Activated CD4-positive, alpha-beta T cell treated with anti-CD3 and anti-CD28 coated beads for 4 hours (primary cell): ENCODE data around the gene MAPT.

ENCODE experiments used
- DNase-seq, 2 donors: peaks; one replicate each; pipeline ENCODE4 v3.0.0-alpha.2; 2020

Gene MAPT

GRCh38 chr17:45976391-45976754 is 82.0 kb downstream of the MAPT start:
- no peak for DNase-seq

GRCh38 chr17:45976755-45977505 is 82.6 kb downstream of the MAPT start:
- DNase-seq, result no peak

GRCh38 chr17:45977506-45977824 is 83.1 kb downstream of the MAPT start:
- no peak for DNase-seq

GRCh38 chr17:45977976-45978626 is 83.7 kb downstream of the MAPT start:
- DNase-seq, result no peak

- no peak for DNase-seq
Observed at GRCh38 chr17:45979137-45979536, 84.8 kb downstream of the MAPT start.

- no peak for DNase-seq
Observed at GRCh38 chr17:45980855-45981254, 86.5 kb downstream of the MAPT start.

DNA sequence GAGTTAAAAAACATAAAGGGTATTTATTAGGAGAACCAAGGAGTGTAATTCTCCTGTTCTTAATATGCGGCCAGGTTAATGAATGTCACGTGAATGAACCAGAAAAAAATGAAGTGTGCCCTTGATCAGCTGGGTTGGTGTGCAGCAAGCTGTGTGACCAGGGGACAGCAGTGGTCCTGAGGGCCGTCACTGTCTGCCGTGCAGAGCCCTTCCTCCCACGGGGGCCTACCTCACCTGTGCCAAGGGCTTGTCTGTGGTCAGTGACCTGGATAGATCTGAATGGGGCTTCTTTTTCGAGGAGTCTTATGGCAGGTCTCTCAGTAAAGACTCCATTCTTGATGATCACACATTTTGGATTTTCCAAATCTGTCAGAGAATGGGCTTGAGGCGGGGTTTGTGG is 87.0 kb downstream of the MAPT start:
- DNase-seq, result no peak

GRCh38 chr17:45982791-45983613 is 88.6 kb downstream of the MAPT start:
- no peak for DNase-seq

GRCh38 chr17:45983614-45984310 is 89.4 kb downstream of the MAPT start:
- no peak for DNase-seq

- DNase-seq, result no peak
Observed at GRCh38 chr17:45984368-45984767, 90.0 kb downstream of the MAPT start.

- DNase-seq, result no peak
Observed at GRCh38 chr17:45985447-45985846, 91.1 kb downstream of the MAPT start.

DNA sequence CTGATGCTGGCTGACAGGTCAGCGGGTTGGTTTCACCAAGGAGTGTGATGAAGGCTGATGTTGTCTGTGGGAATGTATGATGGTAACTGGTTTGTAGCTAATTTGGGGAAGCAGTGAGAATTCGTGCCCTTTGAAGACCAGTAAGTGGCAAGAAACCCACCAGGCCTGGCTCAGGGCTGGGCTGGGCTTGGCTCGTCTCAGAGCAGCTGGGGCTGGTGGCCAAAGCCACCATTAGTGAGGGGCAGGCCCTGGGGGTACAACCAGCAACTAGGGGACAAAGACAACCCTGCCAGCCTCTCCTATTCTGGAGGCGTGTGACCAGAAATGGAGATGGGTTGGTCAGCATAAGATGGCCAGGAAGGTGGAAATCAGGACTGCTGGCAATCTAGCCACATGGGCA is 91.7 kb downstream of the MAPT start:
- DNase-seq, result no peak

DNA sequence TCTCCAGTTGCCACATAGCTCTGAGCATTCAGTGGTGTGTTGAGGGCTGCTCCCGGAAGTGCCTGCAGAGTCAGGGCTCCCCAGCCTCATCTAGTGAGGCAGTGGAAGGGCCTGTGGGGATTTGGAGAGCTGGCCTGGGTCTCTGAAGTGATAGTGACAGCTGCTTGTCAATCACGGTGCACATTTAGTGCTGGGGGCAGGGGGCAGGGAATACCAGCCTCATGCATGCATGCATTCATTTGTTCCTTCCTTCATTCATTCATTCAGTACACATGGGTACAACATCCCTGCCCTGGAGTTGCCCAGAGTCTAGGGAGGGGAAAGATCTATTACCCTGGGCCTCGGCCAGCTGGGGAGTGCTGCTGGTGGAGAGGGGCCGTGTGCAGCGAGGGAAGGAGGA is 93.4 kb downstream of the MAPT start:
- DNase-seq, result no peak

GRCh38 chr17:45989759-45990158 is 95.4 kb downstream of the MAPT start:
- no peak for DNase-seq

DNA sequence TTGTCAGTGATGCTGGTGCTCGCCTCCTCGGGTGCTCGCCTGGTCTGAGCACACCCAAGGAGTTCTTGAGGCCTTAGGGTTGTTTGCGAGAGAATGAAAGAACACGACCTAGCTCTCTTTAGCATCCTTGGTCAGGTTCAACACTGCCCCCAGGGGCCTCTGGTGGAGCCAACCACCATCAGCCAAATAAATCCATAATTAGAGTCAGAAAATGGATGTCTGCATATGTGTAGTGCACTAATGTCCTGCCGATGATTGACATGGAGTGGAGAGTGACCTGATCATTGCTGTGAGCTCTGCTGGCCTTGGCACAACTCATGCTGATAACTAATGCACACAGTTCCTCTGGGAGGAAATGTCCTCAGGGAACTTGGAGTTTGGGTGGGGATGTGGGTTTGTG is 96.5 kb downstream of the MAPT start:
- DNase-seq, result no peak

- no peak for DNase-seq
Observed at GRCh38 chr17:45991341-45991740, 97.0 kb downstream of the MAPT start.

GRCh38 chr17:45992175-45992574 is 97.8 kb downstream of the MAPT start:
- no peak for DNase-seq

- DNase-seq, result no peak
Observed at GRCh38 chr17:45992904-45993303, 98.5 kb downstream of the MAPT start.

- no peak for DNase-seq
Observed at GRCh38 chr17:45993962-45994627, 99.7 kb downstream of the MAPT start.

DNA sequence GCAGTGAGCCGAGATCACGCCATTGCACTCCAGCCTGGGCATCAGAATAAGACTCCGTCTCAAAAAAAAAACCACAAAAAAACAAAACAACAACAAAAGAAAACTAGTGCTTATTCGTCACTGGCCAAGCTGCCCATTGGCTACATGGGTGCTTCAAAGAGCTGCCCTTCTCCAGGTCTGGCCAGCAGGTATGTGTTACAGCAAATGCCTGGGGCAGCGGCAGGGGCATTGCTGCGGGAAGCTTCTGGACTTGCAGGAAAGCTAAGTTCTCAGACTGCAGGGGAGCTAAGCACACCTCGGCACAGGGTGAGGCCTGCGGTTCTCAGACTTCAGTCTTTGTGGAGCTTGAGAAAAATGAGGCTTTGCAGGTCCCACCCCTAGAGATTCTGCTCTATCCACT is 100.6 kb downstream of the MAPT start:
- DNase-seq, result no peak

DNA sequence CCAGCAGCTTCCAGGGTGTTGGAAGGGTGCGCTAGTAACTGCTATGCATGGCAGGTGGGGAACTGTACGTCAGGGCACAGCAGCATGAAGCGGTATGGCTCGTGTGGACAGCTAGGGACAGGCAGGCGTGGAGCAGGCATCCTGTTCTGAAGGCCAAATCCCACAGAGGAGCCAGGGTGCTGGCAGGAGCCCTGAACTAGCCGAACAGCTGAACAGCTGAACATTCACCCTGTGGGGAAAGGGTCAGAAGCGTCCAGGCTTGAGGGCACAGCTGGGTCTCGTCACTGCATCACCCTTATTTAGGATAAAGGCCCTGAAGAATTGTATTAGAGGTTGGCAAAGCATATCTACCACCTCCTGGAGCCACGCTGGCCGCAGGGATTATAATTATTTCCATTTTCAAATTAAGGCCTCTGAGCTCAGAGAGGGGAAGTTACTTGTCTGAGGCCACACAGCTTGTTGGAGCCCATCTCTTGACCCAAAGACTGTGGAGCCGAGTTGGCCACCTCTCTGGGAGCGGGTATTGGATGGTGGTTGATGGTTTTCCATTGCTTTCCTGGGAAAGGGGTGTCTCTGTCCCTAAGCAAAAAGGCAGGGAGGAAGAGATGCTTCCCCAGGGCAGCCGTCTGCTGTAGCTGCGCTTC is 101.4 kb downstream of the MAPT start:
- no peak for DNase-seq

DNA sequence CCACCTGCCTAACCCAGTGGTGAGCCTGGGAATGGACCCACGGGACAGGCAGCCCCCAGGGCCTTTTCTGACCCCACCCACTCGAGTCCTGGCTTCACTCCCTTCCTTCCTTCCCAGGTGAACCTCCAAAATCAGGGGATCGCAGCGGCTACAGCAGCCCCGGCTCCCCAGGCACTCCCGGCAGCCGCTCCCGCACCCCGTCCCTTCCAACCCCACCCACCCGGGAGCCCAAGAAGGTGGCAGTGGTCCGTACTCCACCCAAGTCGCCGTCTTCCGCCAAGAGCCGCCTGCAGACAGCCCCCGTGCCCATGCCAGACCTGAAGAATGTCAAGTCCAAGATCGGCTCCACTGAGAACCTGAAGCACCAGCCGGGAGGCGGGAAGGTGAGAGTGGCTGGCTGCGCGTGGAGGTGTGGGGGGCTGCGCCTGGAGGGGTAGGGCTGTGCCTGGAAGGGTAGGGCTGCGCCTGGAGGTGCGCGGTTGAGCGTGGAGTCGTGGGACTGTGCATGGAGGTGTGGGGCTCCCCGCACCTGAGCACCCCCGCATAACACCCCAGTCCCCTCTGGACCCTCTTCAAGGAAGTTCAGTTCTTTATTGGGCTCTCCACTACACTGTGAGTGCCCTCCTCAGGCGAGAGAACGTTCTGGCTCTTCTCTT is 102.1 kb downstream of the MAPT start:
- no peak for DNase-seq
